Effector memory CD4-positive, alpha-beta T cell (primary cell): Measurements from ENCODE around the gene CT47A1.
"Not testable (repeated sequence)": the region's sequence is repeated elsewhere in the genome, so short reads cannot be mapped to it uniquely, and the experiment has no call there.

Experiments
- DNase-seq, 3 donors: peaks; one replicate each; pipeline ENCODE4 v3.0.0-alpha.2; 2020
- H3K27ac ChIP-seq: 2 replicates; pipeline ENCODE4 v1.7.0; 2013; ENCODE audit warnings: mild to moderate bottlenecking, low read length, moderate library complexity; ENCODE audit not compliant: insufficient read depth, poor library complexity, severe bottlenecking
- H3K27me3 ChIP-seq: replicated peaks from 2 replicates; pipeline ENCODE4 v1.7.0; 2013; ENCODE audit warnings: mild to moderate bottlenecking, low read length; ENCODE audit not compliant: insufficient read depth, control insufficient read depth, poor library complexity, severe bottlenecking
- H3K36me3 ChIP-seq: 2 replicates; pipeline ENCODE4 v1.7.0; 2013; ENCODE audit warnings: mild to moderate bottlenecking, low read length, moderate library complexity; ENCODE audit not compliant: control insufficient read depth, insufficient read depth
- H3K4me1 ChIP-seq: 2 replicates; pipeline ENCODE4 v1.7.0; 2013; ENCODE audit warnings: low read length, mild to moderate bottlenecking; ENCODE audit not compliant: control insufficient read depth, insufficient read depth, poor library complexity, severe bottlenecking
- H3K4me3 ChIP-seq: 2 replicates; pipeline ENCODE4 v1.7.0; 2013; ENCODE audit warnings: low read length, low read depth, mild to moderate bottlenecking; ENCODE audit not compliant: insufficient read depth, poor library complexity, severe bottlenecking
- H3K9me3 ChIP-seq: 2 replicates; pipeline ENCODE4 v1.7.0; 2013; ENCODE audit warnings: mild to moderate bottlenecking, low read length, moderate library complexity; ENCODE audit not compliant: control insufficient read depth

The CT47A1 gene

GRCh38 chrX:121000589-121000988, 15.0 kb upstream of the CT47A1 start:
- H3K4me3 ChIP-seq: no peak overlapping the region
- no peak for DNase-seq
- no peaks in the 10 kb centered on the region for H3K4me1 ChIP-seq
- no peak overlapping the region for H3K27ac ChIP-seq
- no peaks in the 10 kb centered on the region for H3K36me3 ChIP-seq
- H3K9me3 ChIP-seq: no peaks in the 10 kb centered on the region
- peaks cover 2% of the 10 kb centered on the region for H3K27me3 ChIP-seq

GRCh38 chrX:120999413-120999812, 13.9 kb upstream of the CT47A1 start:
- H3K27me3 ChIP-seq: peaks cover 2% of the 10 kb centered on the region
- DNase-seq: no peak
- no peak overlapping the region for H3K27ac ChIP-seq
- H3K4me3 ChIP-seq: no peak overlapping the region
- no peaks in the 10 kb centered on the region for H3K36me3 ChIP-seq
- no peaks in the 10 kb centered on the region for H3K4me1 ChIP-seq
- no peaks in the 10 kb centered on the region for H3K9me3 ChIP-seq

- not testable (repeated sequence) for H3K27ac ChIP-seq, H3K4me3 ChIP-seq, H3K36me3 ChIP-seq, H3K4me1 ChIP-seq, DNase-seq, H3K9me3 ChIP-seq, H3K27me3 ChIP-seq
Observed at GRCh38 chrX:120956500-120956899, 29.1 kb downstream of the CT47A1 start, which contains the start of gene CT47A7. CT47A7 (minus strand) TSS chrX:120956600; CDS start chrX:120956345, 255 bp downstream.
